ENCODE results near the gene IQSEC1. TPM values are rescaled to one million over a fixed set of nuclear protein-coding genes. Genes with fewer than 3 reads are reported as not detected.

The IQSEC1 gene
- total RNA-seq, 1 donor from 2014 or later: 59.7 TPM

GRCh38 chr3:12967606-12968351 is 105.5 kb downstream of the IQSEC1 start:
- peak; percentile 96 for DNase-seq (ENCODE audit: low spot score)
- intact Hi-C loops (cut with DNase I): loop anchor here (2.0 kb wide), 1 partner anchor 33 kb away; no protein-coding TSS in a partner anchor

GRCh38 chr3:12966847-12967605 is 106.2 kb downstream of the IQSEC1 start:
- DNase-seq (ENCODE audit: low spot score): no peak
- intact Hi-C loops (cut with DNase I): loop anchor here (2.0 kb wide), 1 partner anchor 32 kb away; no protein-coding TSS in a partner anchor

DNA sequence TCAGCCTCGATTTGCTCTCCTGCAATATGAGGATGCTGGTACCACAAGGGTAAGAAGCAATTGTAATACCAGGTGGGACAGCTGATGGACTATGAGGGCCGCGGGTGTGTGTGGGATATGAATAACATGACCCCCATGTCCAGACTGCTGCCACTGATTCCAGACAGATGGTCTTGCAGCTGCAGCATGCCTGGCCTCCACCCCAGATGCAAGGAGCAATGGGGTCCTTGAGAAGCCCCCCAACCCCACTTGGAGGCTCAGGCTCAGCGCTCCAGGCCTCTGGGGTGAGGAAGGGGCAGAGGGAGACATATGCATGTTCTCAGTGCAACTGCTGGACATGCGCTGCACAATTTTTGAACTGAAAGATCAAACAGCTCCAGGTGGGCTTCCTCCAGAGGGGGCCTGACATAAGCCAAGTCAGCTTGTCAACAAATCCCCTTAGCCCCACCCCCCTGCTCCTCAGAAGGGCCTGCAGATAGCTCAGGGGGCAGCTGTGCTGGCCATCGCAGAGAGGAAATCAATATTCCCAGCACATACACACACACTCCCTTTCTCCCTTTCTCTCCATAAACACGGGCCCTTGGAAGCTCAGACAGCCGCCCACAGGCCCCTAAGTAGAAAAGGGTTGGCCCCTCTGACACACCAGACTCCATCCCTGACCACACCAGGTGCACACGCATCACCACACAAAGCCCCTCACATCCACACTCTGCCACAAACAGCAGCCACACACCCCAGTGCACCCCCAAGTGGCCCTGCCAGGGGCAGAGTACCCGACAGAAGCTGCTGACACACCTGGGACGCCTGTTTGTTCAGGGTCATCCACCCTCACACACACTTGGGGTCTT is 107.0 kb downstream of the IQSEC1 start:
- DNase-seq (ENCODE audit: low spot score): no peak
- intact Hi-C loops (cut with DNase I): loop anchor here (2.0 kb wide), 1 partner anchor 31 kb away; no protein-coding TSS in a partner anchor

DNA sequence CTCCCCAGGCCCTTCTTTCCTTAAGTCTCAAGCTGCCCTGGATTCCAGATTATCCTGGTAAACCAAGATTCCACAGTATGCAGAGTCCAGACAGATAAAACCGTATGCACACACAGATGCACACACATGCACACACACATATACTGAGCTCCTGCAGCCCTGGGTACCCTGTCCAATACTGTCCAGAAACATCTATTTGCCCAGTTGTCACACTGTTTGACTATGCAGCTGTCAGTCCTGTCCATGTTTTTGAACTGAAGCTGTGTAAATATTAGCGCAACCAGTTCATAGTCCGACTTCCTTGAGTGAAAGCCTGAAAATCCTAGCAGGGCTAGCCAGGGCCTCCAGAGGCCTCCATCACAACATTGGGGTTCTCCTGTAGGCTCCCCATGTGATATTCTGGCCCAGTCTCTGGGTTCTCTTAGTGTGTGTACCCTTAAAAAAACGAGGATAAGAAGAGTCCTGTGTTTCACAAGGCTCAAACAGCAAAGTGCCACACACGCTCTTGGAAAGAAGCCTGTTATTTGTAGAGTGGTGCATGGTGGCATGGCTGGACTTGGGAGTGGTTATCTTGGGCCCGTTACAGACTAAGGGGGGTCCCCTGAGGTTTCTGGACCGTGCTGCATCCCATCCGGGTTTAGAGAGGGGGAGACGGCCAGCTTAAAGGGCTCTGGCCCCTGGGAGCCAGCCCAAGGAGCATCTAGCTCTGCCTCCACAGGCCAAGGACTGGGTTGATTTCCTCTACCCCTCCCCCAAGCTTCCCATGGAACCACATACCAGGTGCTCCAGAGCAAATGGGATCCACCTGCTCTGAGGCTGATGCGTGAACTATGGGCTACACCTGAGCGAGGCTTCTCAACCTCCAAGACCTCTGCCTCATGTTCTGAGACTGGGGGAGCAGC is 108.3 kb downstream of the IQSEC1 start:
- intact Hi-C loops (cut with DNase I): no loop called here
- no peak for DNase-seq (ENCODE audit: low spot score)

GRCh38 chr3:12963922-12964701 is 109.1 kb downstream of the IQSEC1 start:
- intact Hi-C loops (cut with DNase I): no loop called here
- DNase-seq (ENCODE audit: low spot score): no peak

DNA sequence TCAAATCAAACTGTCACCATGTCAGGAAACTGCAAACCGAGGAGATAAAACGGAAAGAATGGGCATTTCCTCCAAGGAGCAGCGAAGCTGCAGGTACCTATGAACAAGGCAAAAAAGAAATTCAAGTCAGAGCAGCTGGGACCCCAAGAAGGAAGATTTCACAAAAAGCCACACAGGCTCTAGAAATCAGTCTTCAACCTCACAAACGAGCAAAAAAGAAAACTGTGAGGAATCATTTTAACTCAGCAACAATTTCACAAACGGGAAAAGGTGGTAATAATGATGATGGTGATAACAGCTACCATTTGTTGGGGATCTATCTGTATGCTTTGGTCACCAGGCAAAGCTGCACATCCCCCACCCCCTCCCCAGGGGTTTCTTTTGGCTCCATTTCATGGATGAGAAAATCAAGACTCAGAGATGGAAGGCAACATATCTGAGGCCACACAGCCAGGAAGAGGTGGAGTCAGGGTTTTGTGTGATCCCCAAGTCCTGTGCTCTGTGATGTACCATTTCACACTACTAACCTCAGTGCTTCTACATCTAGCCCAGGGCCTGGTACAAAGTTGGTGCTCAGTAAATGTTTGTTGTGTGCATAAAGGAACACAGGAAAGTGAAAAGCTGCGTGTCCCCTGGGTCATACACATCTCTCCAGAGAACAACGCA is 109.9 kb downstream of the IQSEC1 start:
- DNase-seq (ENCODE audit: low spot score): no peak
- intact Hi-C loops (cut with DNase I): no loop called here

DNA sequence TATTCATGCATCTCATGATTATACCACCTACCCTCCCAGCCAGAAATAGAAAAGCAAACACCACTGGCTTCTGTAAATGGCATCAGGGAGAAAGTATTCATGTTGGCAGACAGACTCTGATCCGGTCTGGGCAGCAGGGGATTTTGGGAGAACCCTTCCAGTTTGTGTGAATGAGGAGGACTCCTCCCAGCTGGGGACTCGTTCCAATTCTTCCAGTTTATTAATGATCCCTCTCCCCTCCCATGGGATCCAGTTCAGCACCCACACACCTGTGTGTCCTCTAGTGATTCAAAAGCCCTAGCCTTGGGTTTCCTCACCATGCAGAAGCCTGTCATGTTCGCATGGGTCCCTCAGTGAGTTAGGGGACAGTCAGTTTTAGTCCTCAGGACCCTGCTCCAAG is 110.9 kb downstream of the IQSEC1 start:
- no peak for DNase-seq (ENCODE audit: low spot score)
- intact Hi-C loops (cut with DNase I): no loop called here

DNA sequence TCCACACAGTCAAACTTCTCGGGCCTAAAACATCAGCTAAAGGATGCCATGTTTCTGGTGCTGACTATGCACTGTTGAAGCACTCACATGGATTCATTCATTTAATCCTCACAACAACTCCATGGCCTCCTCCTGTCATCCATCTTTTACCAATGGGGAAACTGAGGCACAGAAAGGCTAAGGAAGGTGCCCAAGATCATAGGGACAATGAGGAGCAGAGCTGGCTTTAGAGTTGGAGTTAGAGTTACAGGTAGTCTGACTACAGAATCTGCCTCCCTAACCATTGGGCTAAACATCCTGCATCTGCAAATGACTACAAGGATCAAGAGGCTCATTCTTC is 111.6 kb downstream of the IQSEC1 start:
- DNase-seq (ENCODE audit: low spot score): no peak
- intact Hi-C loops (cut with DNase I): no loop called here

GRCh38 chr3:12961007-12961696 is 112.1 kb downstream of the IQSEC1 start:
- intact Hi-C loops (cut with DNase I): no loop called here
- no peak for DNase-seq (ENCODE audit: low spot score)

DNA sequence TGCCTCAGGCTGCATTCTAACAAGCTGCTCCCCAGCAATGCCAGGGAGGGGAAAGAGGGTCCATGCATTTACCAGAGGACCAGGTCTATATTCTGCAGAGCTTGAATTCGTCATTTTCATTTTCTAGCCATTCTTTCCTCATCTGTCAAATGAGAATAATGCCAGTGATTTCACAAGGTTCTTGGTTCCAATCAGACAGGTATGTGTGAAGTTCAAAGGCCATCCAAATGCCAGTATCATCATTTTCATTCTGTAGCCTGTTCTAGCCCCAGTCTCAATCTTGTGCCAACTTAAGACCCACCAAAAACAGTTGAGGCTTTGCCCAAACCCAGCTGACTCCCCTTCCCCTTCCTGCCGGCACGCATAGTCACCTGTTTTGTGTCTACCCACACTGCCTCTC is 112.7 kb downstream of the IQSEC1 start:
- no peak for DNase-seq (ENCODE audit: low spot score)
- intact Hi-C loops (cut with DNase I): no loop called here

DNA sequence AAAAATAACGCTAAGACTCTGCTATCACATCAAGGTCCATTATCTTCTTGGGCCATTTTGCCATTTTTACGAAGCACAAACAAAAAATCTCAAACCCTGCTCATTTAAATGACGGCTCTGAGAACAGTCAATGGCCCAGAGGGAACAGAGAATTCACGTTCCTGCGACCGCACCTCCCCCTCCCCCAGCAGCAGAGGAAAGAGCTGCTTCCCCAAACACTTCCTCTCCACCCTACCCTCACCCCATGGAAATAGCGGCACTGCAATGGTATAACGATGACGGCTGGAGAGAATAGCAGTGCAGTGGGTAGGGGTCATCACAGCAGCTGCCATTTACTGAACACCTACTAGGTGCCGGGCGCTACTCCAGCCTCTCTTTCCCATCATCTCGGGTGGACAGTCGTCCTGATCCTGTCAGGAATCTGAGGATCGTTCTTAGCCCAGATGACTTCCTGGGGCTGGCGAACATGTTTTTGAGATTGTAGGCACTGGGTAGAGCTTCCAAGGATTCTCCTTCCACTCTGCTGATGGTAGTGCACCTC is 113.3 kb downstream of the IQSEC1 start:
- intact Hi-C loops (cut with DNase I): no loop called here
- DNase-seq (ENCODE audit: low spot score): peak; percentile 85

- intact Hi-C loops (cut with DNase I): no loop called here
- DNase-seq (ENCODE audit: low spot score): no peak
These were observed 113.8 kb downstream of the IQSEC1 start for GRCh38 chr3:12959410-12959809.

- DNase-seq (ENCODE audit: low spot score): no peak
These were observed 115.1 kb downstream of the IQSEC1 start for GRCh38 chr3:12957824-12958792.

DNA sequence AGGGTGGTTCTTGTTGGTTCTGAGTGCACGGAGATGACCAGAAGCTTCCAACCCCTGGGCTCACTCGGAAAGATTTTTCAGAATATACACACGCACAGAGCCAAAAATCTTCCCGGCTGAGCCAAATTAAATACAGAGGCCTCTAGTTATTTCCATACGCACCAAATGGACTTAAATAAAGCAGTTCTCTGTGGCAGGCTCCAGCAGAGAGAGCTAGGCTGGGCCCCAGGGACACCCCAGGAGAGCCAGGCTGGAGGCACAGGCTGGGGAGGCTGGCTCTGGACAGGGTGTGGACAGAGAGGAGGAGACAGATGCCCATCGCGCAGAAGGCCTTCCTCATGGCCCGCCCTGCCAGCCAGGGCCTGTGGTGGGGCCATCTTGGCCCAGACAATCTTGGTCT is 115.9 kb downstream of the IQSEC1 start:
- DNase-seq (ENCODE audit: low spot score): no peak
- intact Hi-C loops (cut with DNase I): no loop called here

More at GRCh38 chr3:12957824-12958792, 115.1 kb downstream of the IQSEC1 start:
- intact Hi-C loops (cut with DNase I): no loop called here

- intact Hi-C loops (cut with DNase I): no loop called here
- no peak for DNase-seq (ENCODE audit: low spot score)
These were observed 116.9 kb downstream of the IQSEC1 start for GRCh38 chr3:12956316-12956660.

All from cardiac septum (tissue), 1 donor.